H1 (cell line): ENCODE data around the gene TMPRSS2.

ENCODE experiments used
- CTCF ChIP-seq, 3 experiments: IDR thresholded peaks; 1 replicate in 2 of 3; 2 replicates in 1 of 3; pipeline versions ENCODE4 v1.5.1 to v1.6.1; 2011; ENCODE audit warnings: low read length in 3 of 3, mild to moderate bottlenecking in 3 of 3, inconsistent platforms in 2 of 3, low read depth in 1 of 3, moderate library complexity in 1 of 3; ENCODE audit not compliant: insufficient read depth in 1 of 3; ENCODE audit errors: control extremely low read depth in 1 of 3
- KDM5A ChIP-seq: fragments of 200-600 bp; IDR thresholded peaks from 2 replicates; pipeline ENCODE4 v1.7.1; 2012; ENCODE audit warnings: mild to moderate bottlenecking, low read length, inconsistent platforms, mixed read lengths
- POLR2A ChIP-seq, 2 experiments: IDR thresholded peaks; 1 replicate in 1 of 2; 2 replicates in 1 of 2; pipeline ENCODE4 v1.6.1; 2011; ENCODE audit warnings: low read depth in 2 of 2, low read length in 2 of 2, mild to moderate bottlenecking in 2 of 2; ENCODE audit errors: control extremely low read depth in 1 of 2
- POLR2AphosphoS5 ChIP-seq: IDR thresholded peaks from 2 replicates; pipeline ENCODE4 v1.6.1; 2011; ENCODE audit warnings: low read depth, low read length
- SP1 ChIP-seq: IDR thresholded peaks from 2 replicates; pipeline ENCODE4 v1.6.1; 2011; ENCODE audit warnings: low read depth, low read length
- SUZ12 ChIP-seq: fragments of 200-600 bp; sonication (generic); IDR thresholded peaks from 2 replicates; pipeline ENCODE4 v1.6.1; 2012; ENCODE audit warnings: mild to moderate bottlenecking, inconsistent platforms, low read length, moderate library complexity, mixed read lengths
- USF2 ChIP-seq: IDR thresholded peaks from 2 replicates; pipeline ENCODE4 v1.6.1; 2011; ENCODE audit warnings: low read length, improper control_type of control experiment

GRCh38 chr21:41547111-41547510 lies 39.2 kb upstream of the TMPRSS2 start:
- TF ChIP-seq POLR2AphosphoS5: no peak
- no peak for TF ChIP-seq USF2
- TF ChIP-seq SUZ12: no peak
- TF ChIP-seq KDM5A: no peak
- no peak for TF ChIP-seq SP1
- TF ChIP-seq POLR2A (IDR thresholded peaks at IDR 0.05; ENCODE audit: control extremely low read depth in 1 of 2, low read depth in 2 of 2, low read length in 2 of 2): no peak
- TF ChIP-seq CTCF (IDR thresholded peaks at IDR 0.05; ENCODE audit: control extremely low read depth in 1 of 3, insufficient read depth in 1 of 3, low read depth in 1 of 3, low read length in 3 of 3): no peak
